ENCODE results near the gene PRKG1.

DNA sequence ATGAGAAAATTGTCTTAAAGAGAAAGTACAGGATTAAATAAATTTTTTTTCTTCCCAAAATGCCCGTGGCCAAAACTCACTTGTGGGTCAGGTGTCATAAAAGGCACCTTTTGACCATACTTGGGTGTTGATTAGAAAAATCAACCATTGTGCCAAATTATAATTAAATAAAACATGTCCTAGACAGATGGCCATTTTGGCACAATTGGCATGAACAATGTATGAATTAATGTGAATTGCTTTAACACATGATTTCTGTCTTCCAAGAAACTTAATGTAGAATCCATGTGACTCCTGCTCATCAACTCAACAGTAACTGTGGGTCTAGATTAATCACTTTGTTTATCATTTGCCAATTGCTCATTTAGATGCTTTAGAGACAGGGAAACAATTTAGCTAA lies 561.1 kb downstream of the PRKG1 start:
- TF ChIP-seq SIN3A (IDR thresholded peaks at IDR 0.05; ENCODE audit: borderline replicate concordance, insufficient read depth, low read length), result no peak
- no peak for TF ChIP-seq POLR2AphosphoS5 (IDR thresholded peaks at IDR 0.05; ENCODE audit: low read depth, low read length)
